AG04449 (cell line): ENCODE results near the gene SRPK3.

ENCODE experiments used
- CTCF ChIA-PET: fragments of 350-600 bp; formaldehyde crosslinking; extraction: SDS; loops from one replicate; lab custom pipeline; 2021; ENCODE audit warnings: antibody characterized with exemption; lab: Yijun Ruan, JAX
- POLR2A ChIA-PET: fragments of 400-600, 350-600 bp; formaldehyde crosslinking; extraction: SDS; loops from one replicate; lab custom pipeline; 2020; ENCODE audit warnings: antibody characterized with exemption, inconsistent platforms; lab: Yijun Ruan, JAX
- DNase-seq: peaks from one replicate; pipeline ENCODE4 v3.0.0-alpha.2; 2010; ENCODE audit warnings: low read depth, low spot score
- H3K4me3 ChIP-seq: 2 replicates; pipeline ENCODE4 v1.5.1; 2011; ENCODE audit warnings: low read depth, mild to moderate bottlenecking, control low read depth, low read length
- TF ChIP-seq, protein P1 (sequence below): IDR thresholded peaks from one replicate; pipeline ENCODE4 v1.5.1; 2011; ENCODE audit warnings: mild to moderate bottlenecking, moderate library complexity, low read length, control low read depth, inconsistent platforms; ENCODE audit not compliant: insufficient read depth; ENCODE audit errors: missing control alignments

Gene SRPK3

DNA sequence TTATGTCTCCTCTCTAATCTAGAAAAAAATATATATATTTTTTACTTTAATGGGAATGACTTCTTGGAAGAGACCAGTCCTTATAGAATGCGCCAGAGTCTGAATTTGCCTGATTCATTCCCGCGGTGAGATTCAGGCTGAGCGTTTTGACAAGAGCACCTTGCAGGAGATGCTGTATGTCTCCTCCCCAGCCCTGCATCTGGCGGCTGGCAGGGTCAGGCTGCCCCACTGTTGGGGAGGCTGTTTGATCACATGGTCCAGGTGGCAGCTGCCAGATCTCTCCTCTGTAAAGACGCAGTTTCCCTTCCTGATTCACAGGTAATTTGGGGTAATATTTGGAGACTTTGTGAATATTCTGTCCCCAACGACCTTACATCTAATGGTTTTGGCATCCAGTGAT is 39.8 kb downstream of the SRPK3 start:
- CTCF ChIA-PET = no interaction called here
- POLR2A ChIA-PET = no interaction called here
- H3K4me3 ChIP-seq = no peak overlapping the region
- DNase-seq = no peak
- TF ChIP-seq, protein P1, sequence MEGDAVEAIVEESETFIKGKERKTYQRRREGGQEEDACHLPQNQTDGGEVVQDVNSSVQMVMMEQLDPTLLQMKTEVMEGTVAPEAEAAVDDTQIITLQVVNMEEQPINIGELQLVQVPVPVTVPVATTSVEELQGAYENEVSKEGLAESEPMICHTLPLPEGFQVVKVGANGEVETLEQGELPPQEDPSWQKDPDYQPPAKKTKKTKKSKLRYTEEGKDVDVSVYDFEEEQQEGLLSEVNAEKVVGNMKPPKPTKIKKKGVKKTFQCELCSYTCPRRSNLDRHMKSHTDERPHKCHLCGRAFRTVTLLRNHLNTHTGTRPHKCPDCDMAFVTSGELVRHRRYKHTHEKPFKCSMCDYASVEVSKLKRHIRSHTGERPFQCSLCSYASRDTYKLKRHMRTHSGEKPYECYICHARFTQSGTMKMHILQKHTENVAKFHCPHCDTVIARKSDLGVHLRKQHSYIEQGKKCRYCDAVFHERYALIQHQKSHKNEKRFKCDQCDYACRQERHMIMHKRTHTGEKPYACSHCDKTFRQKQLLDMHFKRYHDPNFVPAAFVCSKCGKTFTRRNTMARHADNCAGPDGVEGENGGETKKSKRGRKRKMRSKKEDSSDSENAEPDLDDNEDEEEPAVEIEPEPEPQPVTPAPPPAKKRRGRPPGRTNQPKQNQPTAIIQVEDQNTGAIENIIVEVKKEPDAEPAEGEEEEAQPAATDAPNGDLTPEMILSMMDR = no peak

DNA sequence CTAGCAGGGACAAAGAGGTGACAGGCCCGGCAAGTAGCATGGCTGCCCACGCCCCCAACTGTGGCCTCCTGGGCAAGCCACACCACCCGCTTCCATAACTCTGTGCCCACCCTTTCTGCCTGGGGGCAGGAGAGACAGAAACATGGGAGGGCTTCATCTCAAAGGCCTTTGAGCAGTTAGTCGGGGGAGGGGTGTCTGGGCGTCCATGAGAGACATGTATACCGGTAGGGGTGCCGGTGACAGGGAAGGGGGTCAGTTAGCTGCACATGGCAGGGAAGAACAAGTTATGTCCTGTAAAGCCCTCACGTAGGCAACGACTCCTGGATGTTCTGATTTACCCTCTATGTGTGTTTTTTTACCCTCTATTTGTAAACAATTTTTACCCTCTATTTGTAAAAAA is 40.2 kb downstream of the SRPK3 start:
- DNase-seq = no peak
- CTCF ChIA-PET = no interaction called here
- TF ChIP-seq, protein P1 = no peak
- no peak overlapping the region for H3K4me3 ChIP-seq
- POLR2A ChIA-PET = no interaction called here

DNA sequence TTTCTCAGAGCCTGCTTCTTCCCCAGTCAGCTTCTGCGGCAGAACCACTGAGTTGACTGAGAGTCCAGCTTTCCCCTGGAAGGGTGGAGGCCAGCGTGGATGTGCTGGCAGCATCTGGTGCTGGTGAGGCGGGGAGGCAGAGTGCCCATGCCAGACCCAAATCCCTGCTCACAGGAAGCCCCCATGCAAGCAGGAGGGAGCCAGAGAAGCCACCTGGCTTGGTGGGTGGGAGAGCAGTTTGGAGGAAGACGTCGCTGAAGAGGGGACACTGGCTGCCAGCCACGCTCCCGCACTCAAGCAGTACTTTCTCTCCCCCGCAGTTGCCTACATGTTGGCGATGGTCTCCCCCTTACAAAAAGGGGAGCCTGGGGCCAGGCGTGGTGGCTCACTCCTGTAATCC is 43.5 kb downstream of the SRPK3 start:
- CTCF ChIA-PET = no interaction called here
- no peak for DNase-seq
- POLR2A ChIA-PET = no interaction called here
- TF ChIP-seq, protein P1 = no peak
- H3K4me3 ChIP-seq = no peak overlapping the region

DNA sequence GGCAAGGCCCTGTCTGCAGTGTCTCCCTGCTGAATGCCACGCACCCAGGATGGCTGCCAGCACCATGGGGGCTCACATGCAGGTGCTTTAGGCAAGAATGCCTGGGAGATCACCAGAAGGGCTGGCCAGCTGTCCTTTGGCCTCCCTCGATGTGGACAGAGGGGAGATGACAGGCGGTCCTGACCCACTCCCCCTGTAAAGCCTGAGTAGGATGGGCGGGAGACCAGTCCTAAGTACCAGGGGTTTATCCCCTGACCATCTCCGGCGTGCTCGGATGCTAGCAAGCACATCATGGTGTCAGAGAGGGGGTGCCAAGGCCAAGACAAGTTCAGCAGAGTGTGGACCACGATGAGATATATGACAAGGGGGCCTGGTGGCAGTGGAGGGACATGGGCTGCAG is 44.2 kb downstream of the SRPK3 start:
- ChIA-PET POLR2A (no interaction called here), CTCF (no interaction called here)
- DNase-seq = no peak
- TF ChIP-seq, protein P1 = no peak
- no peak overlapping the region for H3K4me3 ChIP-seq

DNA sequence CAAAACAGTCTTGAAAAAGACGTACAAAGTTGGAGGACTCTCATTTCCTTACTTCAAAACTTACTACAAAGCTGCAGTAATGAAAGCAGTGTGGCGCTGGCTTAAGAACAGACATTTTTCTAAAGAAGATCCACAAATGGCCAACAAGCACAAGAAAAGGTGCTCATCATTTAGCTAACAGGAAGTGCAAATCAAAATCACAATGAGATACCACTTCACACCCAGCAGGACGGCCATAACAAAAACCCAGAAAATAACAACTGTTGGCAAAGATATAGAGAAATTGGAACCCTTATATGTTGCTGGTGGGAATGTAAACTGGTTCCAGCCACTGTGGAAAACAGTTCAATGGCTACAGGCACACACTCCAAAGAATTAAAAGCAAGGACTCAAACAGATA is 46.2 kb downstream of the SRPK3 start:
- H3K4me3 ChIP-seq = no peak overlapping the region
- POLR2A ChIA-PET = no interaction called here
- CTCF ChIA-PET = interaction anchor here (1.0 kb wide), 1 partner anchor 120 kb away, joined by 3 read pairs; no protein-coding TSS in a partner anchor

DNA sequence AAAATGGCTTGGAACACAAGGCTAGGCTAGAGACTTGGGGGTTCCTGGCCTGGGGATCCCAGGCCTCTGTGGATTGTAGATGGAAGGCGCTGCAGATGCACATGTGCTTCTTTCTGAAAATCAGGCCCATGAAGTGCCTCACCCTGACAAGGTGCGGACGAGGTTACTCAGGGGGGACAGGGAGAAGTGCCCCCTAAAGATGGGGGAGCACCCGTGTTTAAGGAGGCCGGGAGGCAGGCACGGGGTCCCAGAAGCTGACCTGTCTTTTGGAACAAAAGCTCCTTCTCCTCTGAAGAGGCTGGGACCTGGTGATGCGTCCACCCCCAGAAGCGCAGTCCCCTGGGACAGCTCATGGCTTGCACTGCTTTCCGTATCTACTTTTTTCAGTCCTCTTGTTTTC is 47.1 kb downstream of the SRPK3 start:
- ChIA-PET CTCF (interaction anchor here (1.0 kb wide), 1 partner anchor 119 kb away, joined by 3 read pairs; no protein-coding TSS in a partner anchor), POLR2A (no interaction called here)
- TF ChIP-seq, protein P1 = no peak
- no peak for DNase-seq
- no peak overlapping the region for H3K4me3 ChIP-seq

More for the DNA sequence above, 46.2 kb downstream of the SRPK3 start:
- DNase-seq = no peak
- TF ChIP-seq, protein P1 = no peak
